ENCODE results near the gene EEF1AKMT2. TPM values are rescaled to one million over a fixed set of nuclear protein-coding genes. Genes with fewer than 3 reads are reported as not detected.
A peak's percentile ranks its signal among the peaks of the same experiment; 100 is the strongest.
"Not testable (repeated sequence)": the region's sequence is repeated elsewhere in the genome, so short reads cannot be mapped to it uniquely, and the experiment has no call there.

The EEF1AKMT2 gene
- total and polyA plus RNA-seq, 4 donors, result 9.6 to 21.2 (median 12.9) TPM

DNA sequence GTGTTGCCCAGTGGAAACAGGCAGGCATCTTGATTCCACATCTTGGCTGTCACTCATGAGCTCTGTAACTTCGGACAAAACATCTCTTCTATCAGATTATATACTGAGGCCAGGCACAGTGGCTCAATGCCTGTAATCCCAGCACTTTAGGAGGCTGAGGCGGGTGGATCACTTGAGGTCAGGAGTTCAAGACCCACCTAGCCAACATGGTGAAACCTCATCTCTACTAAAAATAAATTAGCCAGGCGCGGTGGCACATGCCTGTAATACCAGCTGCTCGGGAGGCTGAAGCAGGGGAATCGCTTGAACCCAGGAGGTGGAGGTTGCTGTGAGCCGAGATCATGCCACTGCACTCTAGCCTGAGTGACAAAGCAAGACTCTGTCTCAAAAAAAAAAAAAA, 33.2 kb upstream of the EEF1AKMT2 start:
- intact Hi-C loops (cut with DNase I), result loop anchor here (5.0 kb wide), 1 partner anchor 293 kb away; no protein-coding TSS in a partner anchor
- H3K36me3 ChIP-seq (ENCODE audit: control insufficient read depth in 1 of 2, insufficient read depth in 2 of 2, low read length in 1 of 2); ATAC-seq (ENCODE audit: low FRiP score); H3K27me3 ChIP-seq (ENCODE audit: control insufficient read depth in 1 of 2, insufficient read depth in 2 of 2, low read length in 1 of 2); H3K27ac ChIP-seq (ENCODE audit: low read depth in 1 of 2, low read length in 2 of 2); H3K4me1 ChIP-seq (ENCODE audit: control insufficient read depth in 1 of 2, insufficient read depth in 2 of 2, low read length in 2 of 2); H3K4me3 ChIP-seq (ENCODE audit: low read length in 2 of 2); H3K9me3 ChIP-seq (ENCODE audit: control insufficient read depth, low read length); DNase-seq: not testable (repeated sequence)
- 92 to 95% methylated on average over 7 of the region's 7 CpGs for WGBS, 2 donors

DNA sequence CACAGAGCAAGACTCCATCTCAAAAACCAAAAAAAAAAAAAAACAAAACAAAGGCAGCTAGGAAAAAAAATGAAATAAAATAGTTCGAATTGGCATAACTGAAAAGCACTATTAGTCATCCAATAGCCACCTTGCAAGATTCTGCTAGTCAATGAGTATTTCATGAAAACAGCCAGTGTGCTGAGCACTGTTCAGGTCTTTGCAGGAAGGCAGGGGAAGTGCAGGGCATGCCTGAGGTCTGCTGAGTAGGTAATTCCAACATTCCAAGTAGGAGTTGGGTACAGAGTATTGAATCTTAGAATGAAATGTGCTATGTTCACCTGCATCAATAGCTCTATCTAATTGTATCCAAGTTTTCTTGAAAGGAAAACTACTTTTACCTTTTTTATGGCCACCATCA, 32.8 kb upstream of the EEF1AKMT2 start:
- H3K27ac ChIP-seq (ENCODE audit: low read depth in 1 of 2, low read length in 2 of 2), result no peak overlapping the region
- H3K4me3 ChIP-seq (ENCODE audit: low read length in 2 of 2), result no peak overlapping the region
- peaks cover 0 to 3% of the 10 kb centered on the region in 2 donors for H3K36me3 ChIP-seq (ENCODE audit: control insufficient read depth in 1 of 2, insufficient read depth in 2 of 2, low read length in 1 of 2)
- WGBS, 2 donors, result 72 to 82% methylated on average over 1 of the region's 1 CpG
- DNase-seq, result no peak
- H3K4me1 ChIP-seq (ENCODE audit: control insufficient read depth in 1 of 2, insufficient read depth in 2 of 2, low read length in 2 of 2), result no peaks in the 10 kb centered on the region
- intact Hi-C loops (cut with DNase I), result no loop called here
- H3K27me3 ChIP-seq (ENCODE audit: control insufficient read depth in 1 of 2, insufficient read depth in 2 of 2, low read length in 1 of 2), result no peaks in the 10 kb centered on the region
- H3K9me3 ChIP-seq (ENCODE audit: control insufficient read depth, low read length), result no peaks in the 10 kb centered on the region
- no peak for ATAC-seq (ENCODE audit: low FRiP score)

DNA sequence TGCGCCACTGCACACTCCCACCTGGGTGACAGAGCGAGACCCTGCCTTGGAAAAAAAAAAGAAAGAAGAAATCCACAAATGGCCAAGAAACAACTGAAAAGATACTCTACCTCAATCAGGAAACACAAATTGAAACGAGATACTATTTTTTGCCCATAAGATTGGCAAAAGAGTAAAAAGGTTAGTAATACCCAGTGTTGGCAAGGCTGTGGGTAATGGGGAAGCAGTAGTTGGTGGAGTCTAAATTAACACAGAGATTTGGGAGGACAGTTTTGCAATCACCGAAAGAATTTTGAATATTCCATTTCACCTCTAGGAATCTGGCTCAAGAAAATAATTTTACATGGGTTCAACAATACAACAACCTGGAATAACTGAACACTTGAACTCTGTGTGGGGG, 29.8 kb upstream of the EEF1AKMT2 start:
- H3K27ac ChIP-seq (ENCODE audit: low read depth in 1 of 2, low read length in 2 of 2), result no peak overlapping the region
- no peak overlapping the region for H3K4me3 ChIP-seq (ENCODE audit: low read length in 2 of 2)
- DNase-seq, result no peak
- no peaks in the 10 kb centered on the region for H3K27me3 ChIP-seq (ENCODE audit: control insufficient read depth in 1 of 2, insufficient read depth in 2 of 2, low read length in 1 of 2)
- ATAC-seq (ENCODE audit: low FRiP score), result no peak
- no peaks in the 10 kb centered on the region for H3K4me1 ChIP-seq (ENCODE audit: control insufficient read depth in 1 of 2, insufficient read depth in 2 of 2, low read length in 2 of 2)
- WGBS, 2 donors, result 90 to 97% methylated on average over 4 of the region's 4 CpGs
- H3K9me3 ChIP-seq (ENCODE audit: control insufficient read depth, low read length), result no peaks in the 10 kb centered on the region
- intact Hi-C loops (cut with DNase I), result no loop called here
- H3K36me3 ChIP-seq (ENCODE audit: control insufficient read depth in 1 of 2, insufficient read depth in 2 of 2, low read length in 1 of 2), result peaks cover 0 to under 1% of the 10 kb centered on the region in 2 donors

DNA sequence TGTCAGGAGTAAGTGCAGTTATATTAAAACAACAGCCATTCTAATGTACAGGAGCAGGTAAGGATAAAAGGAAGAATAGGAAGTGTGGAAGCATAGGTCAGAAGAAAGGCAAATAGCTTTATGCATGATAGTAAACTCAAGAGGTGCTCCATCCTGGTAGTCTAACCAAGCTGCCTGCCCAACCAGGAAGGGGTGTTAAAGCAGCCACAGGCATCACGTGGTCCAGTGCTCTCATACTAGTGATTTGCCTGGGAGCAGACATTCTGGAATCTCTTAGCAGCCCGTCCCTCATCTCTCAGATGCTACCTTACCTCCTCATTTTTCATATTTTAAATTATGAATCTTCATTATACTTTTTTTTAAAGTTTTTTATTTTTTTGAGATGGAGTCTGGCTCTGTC, 28.4 kb upstream of the EEF1AKMT2 start:
- ATAC-seq (ENCODE audit: low FRiP score) (no peak), DNase-seq (no peak)
- Histone ChIP-seq H3K9me3 (ENCODE audit: control insufficient read depth, low read length) (no peaks in the 10 kb centered on the region), H3K4me1 (ENCODE audit: control insufficient read depth in 1 of 2, insufficient read depth in 2 of 2, low read length in 2 of 2) (no peaks in the 10 kb centered on the region), H3K4me3 (ENCODE audit: low read length in 2 of 2) (no peak overlapping the region), H3K36me3 (ENCODE audit: control insufficient read depth in 1 of 2, insufficient read depth in 2 of 2, low read length in 1 of 2) (no peaks in the 10 kb centered on the region), H3K27ac (ENCODE audit: low read depth in 1 of 2, low read length in 2 of 2) (no peak overlapping the region), H3K27me3 (ENCODE audit: control insufficient read depth in 1 of 2, insufficient read depth in 2 of 2, low read length in 1 of 2) (no peaks in the 10 kb centered on the region)
- intact Hi-C loops (cut with DNase I), result no loop called here
- 96 to 97% methylated on average over 2 of the region's 2 CpGs for WGBS, 2 donors

DNA sequence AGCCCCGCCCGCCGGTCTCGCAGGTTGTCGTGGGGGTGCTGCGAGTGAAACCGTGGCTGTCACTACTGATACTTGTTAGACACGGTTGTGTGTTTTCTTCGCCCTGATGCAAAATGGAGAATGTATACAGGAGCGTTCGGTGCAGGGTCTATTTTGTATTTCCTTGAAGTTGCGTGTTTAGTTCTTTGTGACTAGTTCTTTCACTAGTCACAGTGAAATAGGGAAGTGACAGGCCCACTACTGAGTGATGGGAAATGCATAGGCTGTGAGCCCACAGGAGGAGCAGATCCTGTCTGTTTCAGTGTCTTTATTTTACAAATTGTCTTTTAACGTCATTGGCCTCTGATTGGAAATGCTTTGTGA, 10.6 kb upstream of the EEF1AKMT2 start:
- intact Hi-C loops (cut with DNase I), result no loop called here
- no peak for ATAC-seq (ENCODE audit: low FRiP score)
- no peak overlapping the region for H3K27ac ChIP-seq (ENCODE audit: low read depth in 1 of 2, low read length in 2 of 2)
- no peaks in the 10 kb centered on the region for H3K27me3 ChIP-seq (ENCODE audit: control insufficient read depth in 1 of 2, insufficient read depth in 2 of 2, low read length in 1 of 2)
- WGBS, 2 donors, result 1% methylated on average over 13 of the region's 13 CpGs
- DNase-seq, result no peak
- H3K36me3 ChIP-seq (ENCODE audit: control insufficient read depth in 1 of 2, insufficient read depth in 2 of 2, low read length in 1 of 2), result no peaks in the 10 kb centered on the region
- no peaks in the 10 kb centered on the region for H3K4me1 ChIP-seq (ENCODE audit: control insufficient read depth in 1 of 2, insufficient read depth in 2 of 2, low read length in 2 of 2)
- H3K9me3 ChIP-seq (ENCODE audit: control insufficient read depth, low read length), result no peaks in the 10 kb centered on the region
- peak overlapping the region; percentile 65 to 100 for H3K4me3 ChIP-seq (ENCODE audit: low read length in 2 of 2)

DNA sequence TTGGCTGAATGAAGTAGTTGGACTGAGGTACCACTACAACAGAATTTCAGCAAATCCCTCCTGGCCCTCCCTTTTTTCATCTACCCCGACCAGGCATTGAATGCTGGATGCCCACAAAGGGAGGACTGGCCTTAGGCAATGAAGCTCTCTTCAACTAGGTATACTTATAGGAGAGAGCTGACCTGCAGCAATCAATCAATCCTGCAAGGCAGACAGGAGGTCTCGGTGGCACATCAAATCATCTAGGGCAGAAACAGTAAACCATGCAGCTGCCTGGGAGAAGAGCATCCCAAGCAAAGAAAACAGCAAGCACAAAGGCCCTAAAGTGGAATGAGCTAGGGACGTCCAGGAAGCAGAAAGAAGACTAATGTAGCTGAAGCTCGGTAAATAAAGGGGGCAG, 7.5 kb upstream of the EEF1AKMT2 start:
- no peak for ATAC-seq (ENCODE audit: low FRiP score)
- Histone ChIP-seq H3K27me3 (ENCODE audit: control insufficient read depth in 1 of 2, insufficient read depth in 2 of 2, low read length in 1 of 2) (no peaks in the 10 kb centered on the region), H3K27ac (ENCODE audit: low read depth in 1 of 2, low read length in 2 of 2) (no peak overlapping the region), H3K4me1 (ENCODE audit: control insufficient read depth in 1 of 2, insufficient read depth in 2 of 2, low read length in 2 of 2) (no peaks in the 10 kb centered on the region), H3K9me3 (ENCODE audit: control insufficient read depth, low read length) (no peaks in the 10 kb centered on the region), H3K36me3 (ENCODE audit: control insufficient read depth in 1 of 2, insufficient read depth in 2 of 2, low read length in 1 of 2) (no peaks in the 10 kb centered on the region), H3K4me3 (ENCODE audit: low read length in 2 of 2) (no peak overlapping the region)
- WGBS, 2 donors, result 66 to 69% methylated on average over 4 of the region's 4 CpGs
- no peak for DNase-seq
- intact Hi-C loops (cut with DNase I), result no loop called here

DNA sequence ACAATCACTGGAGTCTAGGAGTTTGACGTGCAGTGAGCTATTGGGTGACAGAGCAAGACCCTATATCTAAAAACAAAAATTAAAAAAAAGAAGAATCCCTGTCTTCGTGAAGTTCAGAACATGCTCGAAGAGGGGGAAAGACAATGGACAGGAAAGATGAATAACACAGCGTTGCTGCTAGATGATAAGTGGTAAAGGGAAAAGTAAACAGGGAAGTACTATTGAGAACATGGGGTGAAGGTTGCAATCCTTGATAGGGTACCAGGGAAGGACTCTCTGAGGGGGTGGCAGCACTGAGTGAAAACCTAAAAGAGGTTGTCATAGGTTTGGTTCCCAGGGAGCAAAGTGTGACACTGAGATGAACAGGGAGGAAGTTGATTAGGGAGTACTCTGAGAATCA, 7.1 kb upstream of the EEF1AKMT2 start:
- intact Hi-C loops (cut with DNase I), result no loop called here
- no peaks in the 10 kb centered on the region for H3K4me1 ChIP-seq (ENCODE audit: control insufficient read depth in 1 of 2, insufficient read depth in 2 of 2, low read length in 2 of 2)
- no peaks in the 10 kb centered on the region for H3K27me3 ChIP-seq (ENCODE audit: control insufficient read depth in 1 of 2, insufficient read depth in 2 of 2, low read length in 1 of 2)
- H3K36me3 ChIP-seq (ENCODE audit: control insufficient read depth in 1 of 2, insufficient read depth in 2 of 2, low read length in 1 of 2), result no peaks in the 10 kb centered on the region
- WGBS, 2 donors, result 79 to 84% methylated on average over 4 of the region's 4 CpGs
- no peaks in the 10 kb centered on the region for H3K9me3 ChIP-seq (ENCODE audit: control insufficient read depth, low read length)
- H3K4me3 ChIP-seq (ENCODE audit: low read length in 2 of 2), result no peak overlapping the region
- DNase-seq, result no peak
- H3K27ac ChIP-seq (ENCODE audit: low read depth in 1 of 2, low read length in 2 of 2), result no peak overlapping the region
- ATAC-seq (ENCODE audit: low FRiP score), result no peak

DNA sequence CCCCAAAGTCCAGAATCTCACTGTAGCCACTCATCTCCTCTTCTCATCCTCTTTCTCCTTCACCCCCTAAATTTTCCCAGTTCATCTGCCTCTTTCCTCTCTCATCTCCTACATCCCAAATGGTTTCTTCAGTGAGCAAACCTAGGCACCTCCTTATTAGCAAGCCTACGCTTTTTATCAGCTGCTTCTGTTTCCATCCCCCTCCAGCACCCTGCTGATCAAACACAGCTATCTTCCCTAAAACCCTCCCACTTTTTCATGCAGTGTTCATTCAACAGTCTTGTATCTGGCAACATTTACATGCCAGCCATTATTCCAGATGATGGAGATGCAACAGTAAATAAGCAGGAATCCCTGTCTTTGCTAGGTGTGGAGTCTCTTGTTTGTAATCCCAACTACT, 6.7 kb upstream of the EEF1AKMT2 start:
- Histone ChIP-seq H3K27ac (ENCODE audit: low read depth in 1 of 2, low read length in 2 of 2) (no peak overlapping the region), H3K4me3 (ENCODE audit: low read length in 2 of 2) (no peak overlapping the region), H3K4me1 (ENCODE audit: control insufficient read depth in 1 of 2, insufficient read depth in 2 of 2, low read length in 2 of 2) (no peaks in the 10 kb centered on the region), H3K9me3 (ENCODE audit: control insufficient read depth, low read length) (no peaks in the 10 kb centered on the region), H3K27me3 (ENCODE audit: control insufficient read depth in 1 of 2, insufficient read depth in 2 of 2, low read length in 1 of 2) (no peaks in the 10 kb centered on the region), H3K36me3 (ENCODE audit: control insufficient read depth in 1 of 2, insufficient read depth in 2 of 2, low read length in 1 of 2) (no peaks in the 10 kb centered on the region)
- 85 to 86% methylated on average over 1 of the region's 1 CpG for WGBS, 2 donors
- intact Hi-C loops (cut with DNase I), result no loop called here
- DNase-seq, result no peak
- ATAC-seq (ENCODE audit: low FRiP score), result no peak

DNA sequence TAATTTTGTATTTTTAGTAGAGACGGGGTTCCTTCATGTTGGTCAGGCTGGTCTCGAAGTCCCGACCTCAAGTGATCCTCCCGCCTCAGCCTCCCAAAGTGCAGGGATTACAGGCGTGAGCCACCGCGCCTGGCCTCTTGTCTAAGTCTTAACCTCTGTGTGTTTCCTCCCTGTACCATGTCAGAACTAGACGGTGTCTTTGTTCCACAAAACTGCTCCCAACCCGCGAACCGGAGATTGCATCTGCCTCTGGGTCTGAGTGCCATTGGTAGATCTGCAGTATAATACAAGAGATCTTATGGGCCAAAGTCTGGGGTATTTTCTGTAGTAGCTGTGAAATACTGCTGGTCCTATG, 1.3 kb upstream of the EEF1AKMT2 start:
- DNase-seq (no peak), ATAC-seq (ENCODE audit: low FRiP score) (no peak)
- WGBS, 2 donors, result 97 to 98% methylated on average over 11 of the region's 11 CpGs
- Histone ChIP-seq H3K36me3 (ENCODE audit: control insufficient read depth in 1 of 2, insufficient read depth in 2 of 2, low read length in 1 of 2) (no peaks in the 10 kb centered on the region), H3K4me3 (ENCODE audit: low read length in 2 of 2) (no peak overlapping the region), H3K9me3 (ENCODE audit: control insufficient read depth, low read length) (no peaks in the 10 kb centered on the region), H3K27ac (ENCODE audit: low read depth in 1 of 2, low read length in 2 of 2) (no peak overlapping the region), H3K27me3 (ENCODE audit: control insufficient read depth in 1 of 2, insufficient read depth in 2 of 2, low read length in 1 of 2) (no peaks in the 10 kb centered on the region), H3K4me1 (ENCODE audit: control insufficient read depth in 1 of 2, insufficient read depth in 2 of 2, low read length in 2 of 2) (no peaks in the 10 kb centered on the region)
- intact Hi-C loops (cut with DNase I), result no loop called here

Data from aorta (tissue), 5 donors.